Measurements from ENCODE around the gene COPG2.
"Not testable (repeated sequence)": the region's sequence is repeated elsewhere in the genome, so short reads cannot be mapped to it uniquely, and the experiment has no call there.

COPG2 gene

DNA sequence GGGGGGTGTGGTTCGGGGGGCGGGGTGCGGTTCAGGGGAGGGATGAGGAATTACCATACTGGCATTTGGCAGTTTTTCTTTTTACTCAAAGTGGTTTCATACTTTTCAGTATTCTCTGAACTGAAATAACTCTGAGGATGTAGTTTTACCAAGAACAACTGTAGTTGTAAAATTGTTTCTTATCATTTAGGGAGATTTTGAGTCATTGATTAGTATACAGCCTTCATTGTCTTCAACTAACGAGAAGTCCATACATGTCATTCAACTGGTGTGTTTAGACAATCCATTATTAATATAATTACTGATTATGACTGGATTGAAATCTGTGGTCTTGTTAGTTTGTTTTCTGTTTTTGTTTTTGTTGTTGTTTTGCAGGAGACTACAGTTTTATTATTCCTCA lies 40.8 kb downstream of the COPG2 start:
- Histone ChIP-seq H3K27ac (ENCODE audit: low read depth in 2 of 2, low read length in 2 of 2) (no peak overlapping the region), H3K36me3 (ENCODE audit: control insufficient read depth in 2 of 2, insufficient read depth in 2 of 2, low read length in 2 of 2) (no peaks in the 10 kb centered on the region), H3K9ac (ENCODE audit: low read depth in 1 of 2, low read length in 2 of 2) (no peak overlapping the region), H3K9me3 (ENCODE audit: control insufficient read depth in 2 of 2, low read length in 2 of 2) (no peaks in the 10 kb centered on the region), H3K27me3 (ENCODE audit: control insufficient read depth in 2 of 2, insufficient read depth in 2 of 2, low read length in 2 of 2) (no peaks in the 10 kb centered on the region), H3K4me3 (ENCODE audit: low read length in 2 of 2) (no peak overlapping the region), H3K4me1 (ENCODE audit: control insufficient read depth in 2 of 2, insufficient read depth in 2 of 2, low read length in 2 of 2) (no peaks in the 10 kb centered on the region)

DNA sequence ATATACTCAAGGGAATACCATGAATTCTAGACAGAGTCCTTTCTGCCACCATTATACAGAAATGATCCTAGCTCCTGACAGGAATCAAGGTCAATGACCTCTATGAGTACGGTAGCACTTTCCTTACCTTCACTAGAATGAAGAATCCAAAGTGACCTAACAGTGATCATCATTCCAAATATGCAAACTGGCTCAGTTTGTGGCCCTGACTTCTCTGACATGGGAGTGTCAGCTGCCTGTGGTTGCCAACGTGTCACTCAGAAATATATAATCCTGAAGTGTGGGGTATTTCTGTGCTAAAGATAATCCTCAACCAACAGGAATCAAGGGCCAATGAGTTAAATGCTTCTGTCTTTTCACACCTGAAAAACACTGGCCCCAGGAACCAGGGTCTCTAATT lies 45.7 kb downstream of the COPG2 start:
- Histone ChIP-seq H3K27ac (ENCODE audit: low read depth in 2 of 2, low read length in 2 of 2) (no peak overlapping the region), H3K9ac (ENCODE audit: low read depth in 1 of 2, low read length in 2 of 2) (no peak overlapping the region), H3K4me3 (ENCODE audit: low read length in 2 of 2) (no peak overlapping the region), H3K9me3 (ENCODE audit: control insufficient read depth in 2 of 2, low read length in 2 of 2) (no peaks in the 10 kb centered on the region), H3K27me3 (ENCODE audit: control insufficient read depth in 2 of 2, insufficient read depth in 2 of 2, low read length in 2 of 2) (no peaks in the 10 kb centered on the region), H3K36me3 (ENCODE audit: control insufficient read depth in 2 of 2, insufficient read depth in 2 of 2, low read length in 2 of 2) (no peaks in the 10 kb centered on the region), H3K4me1 (ENCODE audit: control insufficient read depth in 2 of 2, insufficient read depth in 2 of 2, low read length in 2 of 2) (no peaks in the 10 kb centered on the region)

DNA sequence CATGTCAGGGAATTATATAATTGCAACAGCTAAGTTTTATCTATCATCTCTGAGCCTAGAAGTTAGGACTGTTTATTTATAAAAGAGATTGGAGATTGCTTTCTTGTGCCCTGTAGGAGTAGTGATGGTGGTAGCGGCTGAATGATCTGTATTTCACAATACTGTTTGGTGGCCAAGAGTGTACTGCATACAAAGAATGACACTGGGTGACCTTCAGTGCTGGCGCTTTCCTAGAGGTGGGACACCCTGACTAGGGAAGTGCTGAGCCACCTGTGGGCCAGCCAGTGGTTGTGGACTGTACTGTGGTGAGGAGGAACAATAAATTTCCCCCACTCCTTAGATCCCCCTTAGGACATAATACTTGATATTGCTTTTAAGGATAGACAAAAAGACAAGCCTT lies 53.0 kb downstream of the COPG2 start:
- Histone ChIP-seq H3K27ac (ENCODE audit: low read depth in 2 of 2, low read length in 2 of 2) (no peak overlapping the region), H3K9ac (ENCODE audit: low read depth in 1 of 2, low read length in 2 of 2) (no peak overlapping the region), H3K9me3 (ENCODE audit: control insufficient read depth in 2 of 2, low read length in 2 of 2) (no peaks in the 10 kb centered on the region), H3K27me3 (ENCODE audit: control insufficient read depth in 2 of 2, insufficient read depth in 2 of 2, low read length in 2 of 2) (no peaks in the 10 kb centered on the region), H3K4me3 (ENCODE audit: low read length in 2 of 2) (no peak overlapping the region), H3K36me3 (ENCODE audit: control insufficient read depth in 2 of 2, insufficient read depth in 2 of 2, low read length in 2 of 2) (peaks cover 6 to 8% of the 10 kb centered on the region in 2 donors), H3K4me1 (ENCODE audit: control insufficient read depth in 2 of 2, insufficient read depth in 2 of 2, low read length in 2 of 2) (no peaks in the 10 kb centered on the region)

DNA sequence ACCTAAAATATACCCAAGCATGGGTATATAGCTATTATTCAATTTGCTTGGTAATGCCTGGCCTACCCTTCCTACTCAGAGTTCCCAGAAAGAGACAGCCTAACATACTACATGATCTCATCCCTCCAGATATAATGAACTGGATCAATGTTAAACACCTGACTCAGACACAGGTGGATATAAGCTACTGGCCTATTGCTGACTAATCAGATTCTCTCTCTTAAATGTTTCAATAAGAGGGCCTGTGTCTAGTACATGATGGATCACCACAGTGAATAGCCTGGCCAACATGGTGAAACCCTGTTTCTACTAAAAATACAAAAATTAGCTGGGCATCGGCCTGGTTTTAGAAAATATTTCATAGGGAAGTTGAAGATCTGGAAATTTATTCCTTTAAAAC lies 54.1 kb downstream of the COPG2 start:
- H3K27me3 ChIP-seq (ENCODE audit: control insufficient read depth in 2 of 2, insufficient read depth in 2 of 2, low read length in 2 of 2), result no peaks in the 10 kb centered on the region
- no peaks in the 10 kb centered on the region for H3K4me1 ChIP-seq (ENCODE audit: control insufficient read depth in 2 of 2, insufficient read depth in 2 of 2, low read length in 2 of 2)
- no peak overlapping the region for H3K27ac ChIP-seq (ENCODE audit: low read depth in 2 of 2, low read length in 2 of 2)
- H3K4me3 ChIP-seq (ENCODE audit: low read length in 2 of 2), result no peak overlapping the region
- H3K9me3 ChIP-seq (ENCODE audit: control insufficient read depth in 2 of 2, low read length in 2 of 2), result no peaks in the 10 kb centered on the region
- no peak overlapping the region for H3K9ac ChIP-seq (ENCODE audit: low read depth in 1 of 2, low read length in 2 of 2)
- H3K36me3 ChIP-seq (ENCODE audit: control insufficient read depth in 2 of 2, insufficient read depth in 2 of 2, low read length in 2 of 2), result peaks cover 10 to 12% of the 10 kb centered on the region in 2 donors

DNA sequence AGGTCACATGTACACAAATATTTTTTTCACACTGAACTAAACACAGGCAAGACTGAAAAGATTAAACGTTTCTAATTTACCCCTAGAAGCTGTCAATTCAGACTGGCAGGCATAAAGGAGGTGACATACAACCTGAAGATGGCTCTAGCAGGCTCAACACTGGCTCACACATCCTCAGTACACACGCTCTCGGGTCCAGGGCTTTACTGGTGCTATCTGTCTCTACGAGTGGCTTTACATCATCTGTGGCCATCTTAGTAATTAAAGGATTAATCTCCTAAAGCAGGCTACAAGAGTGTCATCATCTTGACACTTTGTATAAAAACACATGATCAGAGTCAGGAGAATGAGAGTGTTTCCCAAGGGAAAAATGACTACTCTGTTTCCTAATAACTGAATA lies 57.3 kb downstream of the COPG2 start:
- Histone ChIP-seq H3K4me1 (ENCODE audit: control insufficient read depth in 2 of 2, insufficient read depth in 2 of 2, low read length in 2 of 2) (no peaks in the 10 kb centered on the region), H3K9ac (ENCODE audit: low read depth in 1 of 2, low read length in 2 of 2) (no peak overlapping the region), H3K36me3 (ENCODE audit: control insufficient read depth in 2 of 2, insufficient read depth in 2 of 2, low read length in 2 of 2) (peaks cover 10 to 12% of the 10 kb centered on the region in 2 donors), H3K27ac (ENCODE audit: low read depth in 2 of 2, low read length in 2 of 2) (no peak overlapping the region), H3K9me3 (ENCODE audit: control insufficient read depth in 2 of 2, low read length in 2 of 2) (no peaks in the 10 kb centered on the region), H3K27me3 (ENCODE audit: control insufficient read depth in 2 of 2, insufficient read depth in 2 of 2, low read length in 2 of 2) (no peaks in the 10 kb centered on the region), H3K4me3 (ENCODE audit: low read length in 2 of 2) (no peak overlapping the region)

DNA sequence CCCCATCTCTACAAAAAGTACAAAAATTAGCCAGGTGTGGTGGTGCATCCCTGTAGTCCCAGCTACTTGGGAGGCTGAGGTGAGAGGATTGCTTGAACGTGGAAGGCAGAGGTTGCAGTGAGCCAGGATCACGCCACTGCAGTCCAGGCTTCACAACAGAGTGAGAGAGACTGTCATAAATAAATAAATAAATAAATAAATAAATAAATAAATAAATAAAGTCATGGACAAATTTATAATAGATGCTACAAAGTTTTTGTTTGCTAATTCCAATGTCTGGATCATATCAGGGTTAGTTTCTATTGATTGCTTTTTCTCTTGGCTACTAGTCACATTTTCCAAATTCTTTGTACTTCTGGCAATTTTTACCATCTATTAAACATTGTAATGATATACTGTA lies 61.5 kb downstream of the COPG2 start:
- not testable (repeated sequence) for H3K27me3 ChIP-seq (ENCODE audit: control insufficient read depth in 2 of 2, insufficient read depth in 2 of 2, low read length in 2 of 2); H3K27ac ChIP-seq (ENCODE audit: low read depth in 2 of 2, low read length in 2 of 2); H3K9ac ChIP-seq (ENCODE audit: low read depth in 1 of 2, low read length in 2 of 2); H3K4me1 ChIP-seq (ENCODE audit: control insufficient read depth in 2 of 2, insufficient read depth in 2 of 2, low read length in 2 of 2); H3K9me3 ChIP-seq (ENCODE audit: control insufficient read depth in 2 of 2, low read length in 2 of 2); H3K4me3 ChIP-seq (ENCODE audit: low read length in 2 of 2)
- peaks cover 9 to 10% of the 10 kb centered on the region in 2 donors for H3K36me3 ChIP-seq (ENCODE audit: control insufficient read depth in 2 of 2, insufficient read depth in 2 of 2, low read length in 2 of 2)

DNA sequence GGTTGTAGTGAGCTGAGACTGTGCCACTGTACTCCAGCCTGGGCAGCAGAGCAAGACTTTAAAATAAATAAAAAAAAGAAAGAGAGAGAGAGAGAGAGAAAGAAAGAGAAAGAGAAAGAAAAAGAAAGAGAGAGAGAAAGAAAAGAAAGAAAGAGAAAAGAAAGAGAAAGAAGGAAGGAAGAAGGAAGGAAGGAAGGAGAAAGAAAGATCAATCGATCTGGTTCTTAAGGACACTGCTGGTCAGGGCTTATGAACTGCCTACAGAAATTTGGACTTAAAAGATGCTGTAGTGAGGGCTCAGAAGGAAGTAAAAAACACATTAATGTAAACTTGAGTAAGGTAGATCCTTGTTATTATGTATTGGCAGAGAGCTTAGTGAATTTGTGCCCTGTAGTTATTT lies 62.4 kb downstream of the COPG2 start:
- no peak overlapping the region for H3K27ac ChIP-seq (ENCODE audit: low read depth in 2 of 2, low read length in 2 of 2)
- H3K4me1 ChIP-seq (ENCODE audit: control insufficient read depth in 2 of 2, insufficient read depth in 2 of 2, low read length in 2 of 2), result no peaks in the 10 kb centered on the region
- no peaks in the 10 kb centered on the region for H3K9me3 ChIP-seq (ENCODE audit: control insufficient read depth in 2 of 2, low read length in 2 of 2)
- peaks cover 7 to 10% of the 10 kb centered on the region in 2 donors for H3K36me3 ChIP-seq (ENCODE audit: control insufficient read depth in 2 of 2, insufficient read depth in 2 of 2, low read length in 2 of 2)
- H3K27me3 ChIP-seq (ENCODE audit: control insufficient read depth in 2 of 2, insufficient read depth in 2 of 2, low read length in 2 of 2), result no peaks in the 10 kb centered on the region
- no peak overlapping the region for H3K9ac ChIP-seq (ENCODE audit: low read depth in 1 of 2, low read length in 2 of 2)
- no peak overlapping the region for H3K4me3 ChIP-seq (ENCODE audit: low read length in 2 of 2)

DNA sequence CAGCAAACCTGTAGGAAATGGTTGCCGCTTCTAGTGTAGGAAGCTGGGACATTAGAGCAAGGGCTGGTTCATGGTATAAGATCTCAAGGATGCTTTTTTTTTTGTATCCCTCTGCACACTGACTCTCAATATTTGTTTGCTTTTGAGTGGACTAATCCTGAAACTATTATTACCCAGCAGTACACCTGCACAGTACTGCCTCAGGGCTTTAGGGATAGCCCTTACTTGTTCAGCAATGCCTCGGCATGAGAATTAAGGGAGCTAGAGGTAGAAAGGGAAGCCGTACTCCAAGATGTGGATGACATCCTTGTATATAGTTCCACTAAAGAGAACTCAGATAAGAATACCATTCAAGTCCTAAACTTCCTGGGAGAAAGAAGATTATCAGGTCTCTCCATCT lies 70.5 kb downstream of the COPG2 start:
- Histone ChIP-seq H3K9me3 (ENCODE audit: control insufficient read depth in 2 of 2, low read length in 2 of 2) (no peaks in the 10 kb centered on the region), H3K4me1 (ENCODE audit: control insufficient read depth in 2 of 2, insufficient read depth in 2 of 2, low read length in 2 of 2) (no peaks in the 10 kb centered on the region), H3K36me3 (ENCODE audit: control insufficient read depth in 2 of 2, insufficient read depth in 2 of 2, low read length in 2 of 2) (no peaks in the 10 kb centered on the region), H3K4me3 (ENCODE audit: low read length in 2 of 2) (no peak overlapping the region), H3K27ac (ENCODE audit: low read depth in 2 of 2, low read length in 2 of 2) (no peak overlapping the region), H3K27me3 (ENCODE audit: control insufficient read depth in 2 of 2, insufficient read depth in 2 of 2, low read length in 2 of 2) (no peaks in the 10 kb centered on the region), H3K9ac (ENCODE audit: low read depth in 1 of 2, low read length in 2 of 2) (no peak overlapping the region)

DNA sequence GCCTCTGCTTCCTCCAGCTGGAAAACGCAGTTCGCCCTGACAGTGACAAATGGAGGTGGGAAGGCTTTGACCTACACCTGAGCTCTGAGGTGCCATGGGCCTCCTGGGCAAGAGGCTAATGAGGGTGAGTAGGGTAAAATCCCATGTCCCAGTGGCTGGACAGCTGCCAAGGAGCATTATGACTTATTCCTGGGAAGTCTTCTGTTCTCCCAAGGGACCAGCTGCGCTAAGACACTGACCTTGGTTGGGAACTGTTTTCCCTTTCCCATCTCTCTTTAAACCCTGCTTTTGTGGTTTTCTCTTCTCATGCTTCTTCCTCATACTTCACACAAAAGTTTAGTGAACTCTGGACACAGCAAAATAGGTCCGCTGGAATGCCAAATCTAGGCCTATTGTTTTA lies 72.6 kb downstream of the COPG2 start:
- Histone ChIP-seq H3K9ac (ENCODE audit: low read depth in 1 of 2, low read length in 2 of 2) (no peak overlapping the region), H3K27ac (ENCODE audit: low read depth in 2 of 2, low read length in 2 of 2) (no peak overlapping the region), H3K4me1 (ENCODE audit: control insufficient read depth in 2 of 2, insufficient read depth in 2 of 2, low read length in 2 of 2) (no peaks in the 10 kb centered on the region), H3K27me3 (ENCODE audit: control insufficient read depth in 2 of 2, insufficient read depth in 2 of 2, low read length in 2 of 2) (no peaks in the 10 kb centered on the region), H3K36me3 (ENCODE audit: control insufficient read depth in 2 of 2, insufficient read depth in 2 of 2, low read length in 2 of 2) (no peaks in the 10 kb centered on the region), H3K9me3 (ENCODE audit: control insufficient read depth in 2 of 2, low read length in 2 of 2) (no peaks in the 10 kb centered on the region), H3K4me3 (ENCODE audit: low read length in 2 of 2) (no peak overlapping the region)

DNA sequence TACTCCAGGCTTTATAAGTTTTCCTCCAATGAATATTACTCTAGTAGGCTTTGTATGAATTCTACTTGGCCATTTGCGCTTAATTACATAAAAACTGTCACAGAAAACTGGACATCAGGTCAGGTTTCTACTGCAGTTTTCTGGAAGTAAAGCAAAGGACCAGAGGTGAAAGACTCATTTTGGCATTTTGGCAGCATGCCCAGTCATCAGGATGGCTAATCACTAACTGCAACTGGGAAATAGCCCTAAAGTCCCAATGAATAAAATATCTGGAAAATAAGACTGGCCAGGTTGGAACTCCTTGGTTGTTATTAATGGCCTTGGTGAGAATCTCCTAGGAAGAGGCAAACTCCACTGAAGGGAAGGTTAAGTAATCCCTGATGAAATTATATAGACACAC lies 75.5 kb downstream of the COPG2 start:
- H3K4me3 ChIP-seq (ENCODE audit: low read length in 2 of 2), result no peak overlapping the region
- no peaks in the 10 kb centered on the region for H3K36me3 ChIP-seq (ENCODE audit: control insufficient read depth in 2 of 2, insufficient read depth in 2 of 2, low read length in 2 of 2)
- H3K9me3 ChIP-seq (ENCODE audit: control insufficient read depth in 2 of 2, low read length in 2 of 2), result no peaks in the 10 kb centered on the region

DNA sequence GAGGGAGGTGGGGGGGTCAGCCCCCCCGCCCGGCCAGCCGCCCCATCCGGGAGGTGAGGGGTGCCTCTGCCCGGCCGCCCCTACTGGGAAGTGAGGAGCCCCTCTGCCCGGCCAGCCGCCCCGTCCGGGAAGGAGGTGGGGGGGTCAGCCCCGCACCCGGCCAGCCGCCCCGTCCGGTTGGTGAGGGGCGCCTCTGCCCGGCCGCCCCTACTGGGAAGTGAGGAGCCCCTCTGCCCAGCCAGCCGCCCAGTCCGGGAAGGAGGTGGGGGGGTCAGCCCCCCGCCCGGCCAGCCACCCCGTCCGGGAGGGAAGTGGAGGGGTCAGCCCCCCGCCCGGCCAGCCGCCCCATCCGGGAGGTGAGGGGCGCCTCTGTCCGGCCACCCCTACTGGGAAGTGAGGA lies 77.1 kb downstream of the COPG2 start:
- not testable (repeated sequence) for H3K36me3 ChIP-seq (ENCODE audit: control insufficient read depth in 2 of 2, insufficient read depth in 2 of 2, low read length in 2 of 2); H3K27me3 ChIP-seq (ENCODE audit: control insufficient read depth in 2 of 2, insufficient read depth in 2 of 2, low read length in 2 of 2); H3K9ac ChIP-seq (ENCODE audit: low read depth in 1 of 2, low read length in 2 of 2); H3K4me1 ChIP-seq (ENCODE audit: control insufficient read depth in 2 of 2, insufficient read depth in 2 of 2, low read length in 2 of 2); H3K4me3 ChIP-seq (ENCODE audit: low read length in 2 of 2); H3K27ac ChIP-seq (ENCODE audit: low read depth in 2 of 2, low read length in 2 of 2); H3K9me3 ChIP-seq (ENCODE audit: control insufficient read depth in 2 of 2, low read length in 2 of 2)

More for the DNA sequence above, 75.5 kb downstream of the COPG2 start:
- Histone ChIP-seq H3K4me1 (ENCODE audit: control insufficient read depth in 2 of 2, insufficient read depth in 2 of 2, low read length in 2 of 2) (no peaks in the 10 kb centered on the region), H3K27ac (ENCODE audit: low read depth in 2 of 2, low read length in 2 of 2) (no peak overlapping the region), H3K9ac (ENCODE audit: low read depth in 1 of 2, low read length in 2 of 2) (no peak overlapping the region), H3K27me3 (ENCODE audit: control insufficient read depth in 2 of 2, insufficient read depth in 2 of 2, low read length in 2 of 2) (no peaks in the 10 kb centered on the region)

Measured in mucosa of rectum (tissue), 2 donors.